Mesothelial cell of epicardium (in vitro differentiated cells): ENCODE results near the gene MLH1. TPM values are rescaled to one million over a fixed set of nuclear protein-coding genes. Genes with fewer than 3 reads are reported as not detected.

Experiments
- DNase-seq, 2 experiments: peaks; one replicate each; pipeline ENCODE4 v3.0.0; 2021; ENCODE audit warnings: low spot score in 2 of 2; ENCODE audit not compliant: unreplicated experiment in 2 of 2
- H3K27ac Mint-ChIP-seq: 2 replicates; pipeline ENCODE4 v1.8.0; 2021; ENCODE audit warnings: mixed read lengths
- H3K27me3 Mint-ChIP-seq: 2 replicates; pipeline ENCODE4 v1.8.0; 2021; ENCODE audit warnings: low read depth, mixed read lengths
- H3K36me3 Mint-ChIP-seq: 2 replicates; pipeline ENCODE4 v1.8.0; 2021; ENCODE audit warnings: mixed read lengths
- H3K4me1 Mint-ChIP-seq: 2 replicates; pipeline ENCODE4 v1.8.0; 2021; ENCODE audit warnings: mixed read lengths
- H3K4me3 Mint-ChIP-seq: 2 replicates; pipeline ENCODE4 v1.8.0; 2021; ENCODE audit warnings: mild to moderate bottlenecking, moderate library complexity, mixed read lengths
- H3K9me3 Mint-ChIP-seq: 2 replicates; pipeline ENCODE4 v1.8.0; 2021; ENCODE audit warnings: mixed read lengths
- CTCF ChIP-seq: fragments of 200-600 bp; sonication (generic); IDR thresholded peaks from one replicate; pipeline ENCODE4 v1.5.0; 2021; ENCODE audit warnings: antibody characterized with exemption; ENCODE audit not compliant: unreplicated experiment
- total RNA-seq: library from RNA; stranded (reverse); gene quantifications from 3 replicates; pipeline ENCODE4 v1.2.1, GENCODE V29; 2021

The MLH1 gene
- total RNA-seq, 1 donor from 2014 or later: 36.3 TPM

GRCh38 chr3:36954452-36955134, 38.7 kb upstream of the MLH1 start:
- TF ChIP-seq CTCF: no peak
- peaks cover 2% of the 10 kb centered on the region for H3K9me3 Mint-ChIP-seq
- no peak overlapping the region for H3K27ac Mint-ChIP-seq
- H3K27me3 Mint-ChIP-seq: no peaks in the 10 kb centered on the region
- peaks cover 16% of the 10 kb centered on the region for H3K4me1 Mint-ChIP-seq
- no peaks in the 10 kb centered on the region for H3K36me3 Mint-ChIP-seq
- H3K4me3 Mint-ChIP-seq: no peak overlapping the region
- DNase-seq: no peak

- Mint-ChIP-seq H3K36me3 (no peaks in the 10 kb centered on the region), H3K4me1 (peaks cover 20% of the 10 kb centered on the region), H3K9me3 (no peaks in the 10 kb centered on the region), H3K4me3 (no peak overlapping the region), H3K27me3 (no peaks in the 10 kb centered on the region), H3K27ac (no peak overlapping the region)
- no peak for DNase-seq
- no peak for TF ChIP-seq CTCF
Measured at GRCh38 chr3:36956155-36956554, 37.2 kb upstream of the MLH1 start.

- H3K27me3 Mint-ChIP-seq: no peaks in the 10 kb centered on the region
- DNase-seq: no peak
- no peak overlapping the region for H3K27ac Mint-ChIP-seq
- no peaks in the 10 kb centered on the region for H3K9me3 Mint-ChIP-seq
- H3K4me3 Mint-ChIP-seq: no peak overlapping the region
- H3K4me1 Mint-ChIP-seq: peaks cover 20% of the 10 kb centered on the region
- no peak for TF ChIP-seq CTCF
- no peaks in the 10 kb centered on the region for H3K36me3 Mint-ChIP-seq
Measured at GRCh38 chr3:36957063-36957462, 36.3 kb upstream of the MLH1 start.

- TF ChIP-seq CTCF: no peak
- Mint-ChIP-seq H3K9me3 (no peaks in the 10 kb centered on the region), H3K4me1 (peaks cover 20% of the 10 kb centered on the region), H3K27me3 (no peaks in the 10 kb centered on the region), H3K27ac (peak overlapping the region; percentile 36), H3K36me3 (no peaks in the 10 kb centered on the region), H3K4me3 (no peak overlapping the region)
- DNase-seq: no peak
Measured at GRCh38 chr3:36957862-36958686, 35.2 kb upstream of the MLH1 start.

- Mint-ChIP-seq H3K27me3 (no peaks in the 10 kb centered on the region), H3K36me3 (no peaks in the 10 kb centered on the region), H3K9me3 (no peaks in the 10 kb centered on the region), H3K4me3 (no peak overlapping the region), H3K4me1 (peaks cover 23% of the 10 kb centered on the region), H3K27ac (peak overlapping the region; percentile 66)
- DNase-seq: no peak
- TF ChIP-seq CTCF: no peak
Measured at GRCh38 chr3:36959821-36960220, 33.5 kb upstream of the MLH1 start.
